HG03558 (cell line): ENCODE results near the gene TBC1D1.

ENCODE experiments used
- ATAC-seq: cut with Tn5 transposase; IDR thresholded peaks from one replicate; pipeline ENCODE4 v1.9.1; 2021; ENCODE audit warnings: moderate number of reproducible peaks; ENCODE audit not compliant: unreplicated experiment; ENCODE audit errors: extremely low read depth

TBC1D1 gene

GRCh38 chr4:38133711-38134480, 243.0 kb downstream of the TBC1D1 start:
- no peak for ATAC-seq

GRCh38 chr4:38135201-38135600, 244.3 kb downstream of the TBC1D1 start:
- ATAC-seq, result no peak

- ATAC-seq, result no peak
Observed at GRCh38 chr4:38136604-38137003, 245.7 kb downstream of the TBC1D1 start.

GRCh38 chr4:38137080-38137479, 246.2 kb downstream of the TBC1D1 start:
- ATAC-seq, result no peak

GRCh38 chr4:38138363-38138762, 247.5 kb downstream of the TBC1D1 start:
- ATAC-seq, result no peak

- no peak for ATAC-seq
Observed at GRCh38 chr4:38139187-38139586, 248.3 kb downstream of the TBC1D1 start.

- ATAC-seq, result no peak
Observed at GRCh38 chr4:38140643-38141203, 249.8 kb downstream of the TBC1D1 start.

GRCh38 chr4:38141808-38142500, 251.1 kb downstream of the TBC1D1 start:
- no peak for ATAC-seq

- ATAC-seq, result no peak
Observed at GRCh38 chr4:38144031-38144430, 253.1 kb downstream of the TBC1D1 start.

- no peak for ATAC-seq
Observed at GRCh38 chr4:38145033-38145678, 254.3 kb downstream of the TBC1D1 start.

GRCh38 chr4:38145741-38146140, 254.9 kb downstream of the TBC1D1 start:
- ATAC-seq, result no peak

- ATAC-seq, result no peak
Observed at GRCh38 chr4:38146383-38146782, 255.5 kb downstream of the TBC1D1 start.

GRCh38 chr4:38149472-38149996, 258.6 kb downstream of the TBC1D1 start:
- no peak for ATAC-seq

- no peak for ATAC-seq
Observed at GRCh38 chr4:38149997-38150671, 259.2 kb downstream of the TBC1D1 start.

- no peak for ATAC-seq
Observed at GRCh38 chr4:38150766-38151165, 259.9 kb downstream of the TBC1D1 start.

GRCh38 chr4:38151873-38152272, 261.0 kb downstream of the TBC1D1 start:
- no peak for ATAC-seq

GRCh38 chr4:38152305-38152704, 261.4 kb downstream of the TBC1D1 start:
- ATAC-seq, result no peak

GRCh38 chr4:38152721-38153386, 262.0 kb downstream of the TBC1D1 start:
- no peak for ATAC-seq

GRCh38 chr4:38153387-38153760, 262.5 kb downstream of the TBC1D1 start:
- no peak for ATAC-seq

- no peak for ATAC-seq
Observed at GRCh38 chr4:38154252-38154651, 263.4 kb downstream of the TBC1D1 start.
